Activated T-cell treated with anti-CD3 and anti-CD28 coated beads, Interleukin-2, amount 50 U/mL, for 48 hours (primary cell): Measurements from ENCODE around the gene STPG2.
"Not testable (repeated sequence)": the region's sequence is repeated elsewhere in the genome, so short reads cannot be mapped to it uniquely, and the experiment has no call there.

ENCODE experiments used
- DNase-seq, 2 experiments: peaks; one replicate each; pipeline ENCODE4 v3.0.0-alpha.2; 2020

The STPG2 gene

GRCh38 chr4:97627750-97628149, 515.5 kb downstream of the STPG2 start:
- no peak for DNase-seq

- DNase-seq: no peak
Observed at GRCh38 chr4:97624204-97624603, 519.1 kb downstream of the STPG2 start.

DNA sequence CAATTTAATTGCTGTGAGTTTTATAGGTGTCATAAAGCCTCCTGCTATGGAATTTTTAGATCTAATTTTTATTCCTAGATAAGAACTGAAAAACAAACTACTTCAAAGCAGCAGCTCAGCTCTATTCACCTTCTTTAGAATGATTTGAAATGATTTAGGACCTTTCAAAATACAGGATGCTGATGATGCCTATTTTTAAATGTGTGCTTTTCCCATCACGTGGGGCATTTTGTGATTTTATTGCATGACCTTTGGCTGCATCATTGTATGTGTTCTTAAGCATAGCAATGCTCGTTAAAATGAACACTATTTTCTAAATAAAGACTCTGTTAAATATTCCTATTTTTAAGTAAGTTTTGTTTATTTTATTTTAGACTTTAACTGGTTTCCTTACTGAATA, 537.3 kb downstream of the STPG2 start:
- no peak for DNase-seq

DNA sequence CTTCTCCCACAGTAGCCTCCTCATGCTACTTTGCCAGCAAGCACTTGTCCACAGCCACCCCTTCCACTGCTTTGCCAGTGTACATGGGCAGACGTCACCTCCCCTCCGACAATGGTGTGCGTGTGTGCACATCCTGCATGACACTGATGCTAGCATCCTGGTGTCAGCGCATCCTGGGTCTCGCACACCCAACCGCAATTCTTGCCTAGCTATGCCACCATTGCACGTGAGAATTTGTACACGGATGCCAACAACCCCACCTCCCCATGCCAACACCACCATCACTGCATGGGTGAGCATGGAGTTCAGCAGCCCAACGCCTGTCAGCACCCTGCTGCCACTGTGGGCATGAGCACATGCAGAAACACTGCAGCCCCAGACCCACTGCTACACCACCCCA, 550.0 kb downstream of the STPG2 start:
- no peak for DNase-seq

GRCh38 chr4:97590266-97590665, 553.0 kb downstream of the STPG2 start:
- DNase-seq: no peak

DNA sequence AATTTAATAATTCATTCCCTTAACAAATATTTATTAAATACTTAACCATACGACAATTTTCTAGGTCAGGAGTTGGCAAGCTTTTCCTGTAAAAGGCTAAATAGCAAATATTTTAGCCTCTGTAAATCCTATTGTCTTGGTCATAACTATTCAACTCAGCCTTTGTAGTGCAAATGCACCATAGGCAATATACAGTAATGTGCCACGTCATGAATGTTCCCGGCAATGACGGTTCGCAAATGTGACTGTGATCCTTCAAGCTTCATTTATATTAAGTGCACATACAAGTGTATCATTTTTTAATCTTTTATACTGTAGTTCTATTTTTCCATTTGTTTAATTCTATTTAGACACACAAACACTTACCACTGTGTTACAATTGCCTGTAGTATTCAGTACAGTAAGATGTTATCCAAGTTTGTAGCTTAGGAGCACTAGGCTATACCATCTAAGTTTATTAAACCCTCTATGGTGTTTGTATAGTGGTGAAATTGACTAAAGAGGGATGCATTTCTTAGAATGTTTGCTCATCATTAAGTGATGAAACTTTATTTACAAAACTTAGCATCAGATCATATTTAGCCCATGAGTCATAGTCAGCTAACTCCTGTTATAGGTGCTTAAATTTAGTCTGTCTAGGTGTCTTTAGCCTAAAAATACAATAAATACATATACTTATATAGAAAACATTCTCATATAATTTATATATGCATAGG, 553.6 kb downstream of the STPG2 start:
- no peak for DNase-seq

- DNase-seq: no peak
Observed at GRCh38 chr4:97587912-97588311, 555.4 kb downstream of the STPG2 start.

DNA sequence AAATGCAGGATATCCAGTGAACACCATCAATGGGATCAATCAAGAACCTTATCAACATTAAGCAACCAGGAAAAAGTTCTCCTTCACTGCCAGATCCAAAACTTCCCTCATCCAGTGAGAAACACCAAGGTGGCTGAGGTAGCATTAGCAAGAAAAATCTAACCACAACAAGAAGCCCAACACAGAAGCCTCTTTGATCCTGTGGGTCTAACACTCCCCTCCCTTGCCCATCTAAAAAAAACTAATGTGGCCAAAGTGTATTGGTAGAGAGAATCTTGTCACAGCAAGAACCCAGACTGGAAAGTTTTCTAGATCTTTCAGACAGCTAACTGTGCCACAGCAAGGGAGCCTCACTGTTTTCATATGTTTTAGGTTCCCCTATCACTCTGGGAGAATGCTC, 558.0 kb downstream of the STPG2 start:
- DNase-seq: no peak

- no peak for DNase-seq
Observed at GRCh38 chr4:97582890-97583289, 560.4 kb downstream of the STPG2 start.

DNA sequence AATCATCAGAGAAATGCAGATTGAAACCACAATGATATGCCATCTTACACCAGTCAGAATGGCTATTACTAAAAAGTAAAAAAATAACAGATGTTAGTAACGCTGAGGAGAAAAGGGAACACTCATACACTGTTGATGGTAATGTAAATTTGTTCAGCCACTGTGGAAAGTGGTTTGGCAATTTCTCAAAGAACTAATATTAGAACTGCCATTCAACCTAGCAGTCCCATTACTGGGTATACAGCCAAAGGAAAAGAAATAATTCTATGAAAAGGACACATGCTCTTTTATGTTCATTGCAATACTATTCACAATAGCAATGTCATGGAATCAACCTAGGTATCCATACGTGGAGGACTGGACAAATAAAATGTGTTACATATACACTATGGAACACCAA, 566.3 kb downstream of the STPG2 start:
- no peak for DNase-seq

DNA sequence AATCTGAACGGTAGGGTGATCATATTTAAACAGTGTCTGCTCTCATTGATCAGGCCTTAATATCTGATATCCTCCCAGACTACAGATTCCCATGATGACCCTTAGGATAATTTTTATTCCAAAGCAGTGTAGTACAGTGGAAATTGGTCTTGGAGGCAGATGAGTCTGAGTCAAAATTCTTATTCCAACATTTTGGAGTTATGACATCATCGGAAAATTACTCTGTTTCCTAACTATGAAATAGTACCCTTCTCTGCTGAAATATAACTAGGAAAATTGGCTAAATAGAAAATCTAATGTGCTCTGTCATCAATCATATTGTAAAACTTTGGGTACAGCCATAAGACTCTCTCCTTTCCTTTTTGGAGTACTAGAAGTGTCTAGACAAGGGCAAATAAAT, 583.3 kb downstream of the STPG2 start:
- DNase-seq: no peak

- no peak for DNase-seq
Observed at GRCh38 chr4:97558204-97558778, 585.0 kb downstream of the STPG2 start.

DNA sequence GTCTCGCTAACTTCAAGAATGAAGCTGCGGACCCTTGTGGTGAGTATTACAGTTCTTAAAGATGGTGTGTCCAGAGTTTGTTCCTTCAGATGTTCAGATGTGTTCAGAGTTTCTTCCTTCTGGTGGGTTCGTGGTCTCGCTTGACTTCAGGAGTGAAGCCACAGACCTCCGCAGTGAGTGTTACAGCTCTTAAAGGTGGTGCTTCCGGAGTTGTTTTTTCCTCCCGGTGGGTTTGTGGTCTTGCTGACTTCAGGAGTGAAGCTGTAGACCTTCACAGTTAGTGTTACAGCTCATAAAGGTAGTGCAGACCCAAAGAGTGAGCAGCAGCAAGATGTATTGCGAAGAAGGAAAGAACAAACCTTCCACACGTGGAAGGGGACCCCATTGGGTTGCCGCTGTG, 592.6 kb downstream of the STPG2 start:
- DNase-seq: not testable (repeated sequence)

- no peak for DNase-seq
Observed at GRCh38 chr4:97548943-97549583, 594.2 kb downstream of the STPG2 start.

DNA sequence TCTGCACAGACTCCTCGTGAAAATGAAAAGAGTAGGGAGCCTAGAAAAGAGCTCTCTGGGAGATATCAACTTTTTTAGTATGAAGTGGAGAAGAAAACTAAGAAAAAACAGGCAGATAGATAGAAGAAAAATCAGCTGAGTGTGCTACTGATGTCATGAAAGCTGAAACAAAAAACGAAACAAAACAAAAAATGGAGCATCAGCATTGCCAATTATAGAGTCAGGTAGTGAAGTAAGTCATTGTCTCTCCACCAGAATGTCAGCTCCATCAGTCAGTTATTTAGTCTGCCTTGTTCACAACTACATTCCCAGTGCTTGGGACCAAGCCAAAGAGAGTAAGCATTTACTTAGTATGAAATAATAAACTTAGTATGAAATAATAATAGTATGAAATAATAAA, 595.1 kb downstream of the STPG2 start:
- DNase-seq: no peak

GRCh38 chr4:97531351-97531750, 611.9 kb downstream of the STPG2 start:
- DNase-seq: no peak

GRCh38 chr4:97530676-97531075, 612.6 kb downstream of the STPG2 start:
- no peak for DNase-seq

DNA sequence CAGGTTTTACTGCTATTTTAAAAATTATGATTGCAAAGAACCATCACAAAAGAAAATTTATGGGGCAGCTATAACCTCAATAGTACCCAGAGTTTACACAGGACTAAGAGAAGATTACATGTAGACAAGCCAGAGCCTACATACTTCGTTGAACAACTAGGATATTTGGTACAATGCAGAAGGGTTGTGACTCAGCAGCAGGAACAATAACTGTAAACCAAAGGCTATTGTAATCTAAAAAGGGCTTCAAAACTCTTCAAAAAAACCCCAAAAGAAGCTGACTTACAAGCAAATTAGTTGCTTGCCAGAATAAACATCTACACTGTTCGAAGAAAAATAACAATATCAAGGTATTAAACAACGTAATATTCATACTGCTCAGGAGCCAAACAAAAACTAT, 618.0 kb downstream of the STPG2 start:
- no peak for DNase-seq

- no peak for DNase-seq
Observed at GRCh38 chr4:97517939-97518338, 625.3 kb downstream of the STPG2 start.

DNA sequence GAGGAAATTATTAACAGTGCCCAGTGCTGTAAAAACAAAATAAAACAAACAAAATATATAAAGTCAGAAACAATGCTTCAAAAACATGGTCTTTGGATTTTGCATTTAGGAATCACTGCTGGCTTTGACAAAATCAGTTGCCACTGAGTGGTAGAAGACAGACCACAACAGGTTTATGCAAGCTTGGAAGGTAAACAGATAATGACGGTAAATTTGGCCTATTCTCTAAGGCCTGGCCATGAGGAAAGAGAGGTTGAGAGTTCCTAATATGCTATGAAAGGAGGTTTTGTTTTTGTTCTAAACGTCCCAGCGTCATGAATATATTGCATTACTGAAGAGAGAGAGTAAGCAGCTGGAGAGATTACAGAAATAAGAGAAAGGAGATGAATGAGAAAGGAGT, 629.4 kb downstream of the STPG2 start:
- DNase-seq: no peak
